B cell (primary cell): ENCODE results near the gene RMC1. TPM values are rescaled to one million over a fixed set of nuclear protein-coding genes. Genes with fewer than 3 reads are reported as not detected.

Experiments
- ATAC-seq: fragments of 200-7000 bp; cut with Tn5 transposase; one replicate; pipeline ENCODE4 v1.10.0; 2021; ENCODE audit warnings: low read depth, mild to moderate bottlenecking, moderate number of reproducible peaks, moderate library complexity
- CTCF ChIA-PET: fragments of 350-600 bp; sonication (Branson Sonifier 250); formaldehyde crosslinking; loops from one replicate; lab custom pipeline; 2021; ENCODE audit warnings: antibody characterized with exemption, inconsistent platforms; lab: Charles Lee
- POLR2A ChIA-PET: fragments of 350-600 bp; sonication (Branson Sonifier 250); formaldehyde crosslinking; loops from one replicate; lab custom pipeline; 2021; ENCODE audit warnings: antibody characterized with exemption; lab: Charles Lee
- DNase-seq: peaks from one replicate; pipeline ENCODE4 v3.0.0; 2013
- H2AFZ ChIP-seq: 2 replicates; pipeline ENCODE4 v1.6.1; 2012; ENCODE audit warnings: mild to moderate bottlenecking, low read depth, low read length; ENCODE audit not compliant: insufficient read depth, poor library complexity, severe bottlenecking
- H3K27ac ChIP-seq, 2 donors: 1 replicate in 1 of 2; 2 replicates in 1 of 2; pipeline ENCODE4 v1.5.1; 2012 to 2013; ENCODE audit warnings: low read length in 2 of 2, mild to moderate bottlenecking in 2 of 2, moderate library complexity in 1 of 2
- H3K27me3 ChIP-seq, 4 experiments: fragments of 200-600 bp in 1 of 4; sonication (generic) in 1 of 4; replicated peaks in 1 of 4; 1 replicate in 2 of 4; 2 replicates in 2 of 4; pipeline versions ENCODE4 v1.6.1 to v1.7.0; 2013 to 2016; ENCODE audit warnings: low read length in 3 of 4, mild to moderate bottlenecking in 2 of 4, mixed read lengths in 1 of 4, moderate library complexity in 1 of 4; ENCODE audit not compliant: insufficient read depth in 4 of 4, control insufficient read depth in 3 of 4; ENCODE audit errors: control extremely low read depth in 1 of 4
- H3K36me3 ChIP-seq, 2 experiments: replicated peaks in 1 of 2; 1 replicate in 1 of 2; 2 replicates in 1 of 2; pipeline versions ENCODE4 v1.6.1 to v1.7.1; 2013; ENCODE audit warnings: low read length in 1 of 2; ENCODE audit not compliant: insufficient read depth in 2 of 2, control insufficient read depth in 1 of 2; ENCODE audit errors: control extremely low read depth in 1 of 2, extremely low read depth in 1 of 2
- H3K4me1 ChIP-seq, 2 donors: fragments of 200-600 bp in 1 of 2; sonication (generic) in 1 of 2; 1 replicate in 1 of 2; 2 replicates in 1 of 2; pipeline versions ENCODE4 v1.5.1 to v1.6.1; 2013 to 2017; ENCODE audit warnings: low read length in 2 of 2; ENCODE audit not compliant: control insufficient read depth in 2 of 2, insufficient read depth in 2 of 2
- H3K4me2 ChIP-seq: replicated peaks from 2 replicates; pipeline ENCODE3; 2012; ENCODE audit warnings: mild to moderate bottlenecking, low read depth, low read length; ENCODE audit not compliant: poor library complexity, severe bottlenecking
- H3K4me3 ChIP-seq, 5 experiments: fragments of 200-600 bp in 1 of 5; sonication (generic) in 1 of 5; 1 replicate in 3 of 5; 2 replicates in 2 of 5; pipeline versions ENCODE4 v1.5.1 to v1.7.0; 2011 to 2016; ENCODE audit warnings: low read length in 4 of 5, mild to moderate bottlenecking in 4 of 5, low read depth in 2 of 5, control low read depth in 1 of 5, moderate library complexity in 1 of 5; ENCODE audit not compliant: insufficient read depth in 1 of 5; ENCODE audit errors: control extremely low read depth in 1 of 5, extremely low read depth in 1 of 5
- H3K79me2 ChIP-seq: fragments of 200-600 bp; sonication (generic); one replicate; pipeline ENCODE4 v1.6.0; 2016; ENCODE audit warnings: low read length; ENCODE audit not compliant: control insufficient read depth, insufficient read depth
- H3K9ac ChIP-seq: fragments of 200-600 bp; sonication (generic); 2 replicates; pipeline ENCODE4 v1.6.1; 2017; ENCODE audit warnings: mild to moderate bottlenecking, low read length, moderate library complexity
- H3K9me3 ChIP-seq, 3 donors: one replicate each; pipeline versions ENCODE4 v1.6.1 to v1.7.1; 2013; ENCODE audit warnings: low read length in 2 of 3; ENCODE audit not compliant: control insufficient read depth in 2 of 3, insufficient read depth in 1 of 3; ENCODE audit errors: control extremely low read depth in 1 of 3
- H4K20me1 ChIP-seq: 2 replicates; pipeline ENCODE4 v1.6.0; 2012; ENCODE audit warnings: mild to moderate bottlenecking, low read length; ENCODE audit not compliant: insufficient read depth, control insufficient read depth, poor library complexity, severe bottlenecking
- H3K27ac Mint-ChIP-seq: one replicate; pipeline ENCODE4 v1.8.0; 2021; ENCODE audit warnings: mixed read lengths
- H3K27me3 Mint-ChIP-seq: one replicate; pipeline ENCODE4 v1.8.0; 2021; ENCODE audit warnings: mixed read lengths
- H3K4me1 Mint-ChIP-seq: one replicate; pipeline ENCODE4 v1.8.0; 2021; ENCODE audit warnings: mixed read lengths
- H3K4me3 Mint-ChIP-seq: one replicate; pipeline ENCODE4 v1.8.0; 2021; ENCODE audit warnings: mixed read lengths
- H3K9me3 Mint-ChIP-seq: one replicate; pipeline ENCODE4 v1.8.0; 2022; ENCODE audit warnings: mixed read lengths; ENCODE audit not compliant: insufficient read depth
- CTCF ChIP-seq: fragments of 200-600 bp; IDR thresholded peaks from one replicate; pipeline ENCODE4 v1.8.0; 2022; ENCODE audit warnings: antibody characterized with exemption, mild to moderate bottlenecking
- EZH2 ChIP-seq: IDR thresholded peaks from 2 replicates; pipeline ENCODE4 v1.6.1; 2012; ENCODE audit warnings: borderline replicate concordance, low read depth, mild to moderate bottlenecking, moderate library complexity, low read length; ENCODE audit not compliant: insufficient read depth, poor library complexity, severe bottlenecking
- WGBS: methylation state at CpG from one replicate; pipeline ENCODE4 v1.1.5; 2013; ENCODE audit warnings: missing lambda C conversion rate; ENCODE audit not compliant: insufficient coverage; 5-methylcytosine and 5-hydroxymethylcytosine counted together
- intact Hi-C: fragments of 100-400 bp; cut with micrococcal nuclease; formaldehyde crosslinking; loops from one replicate; pipeline ENCODE4 v1.10.0; 2022
- polyA plus RNA-seq: library from polyadenylated mRNA; depleted of rRNA; stranded (reverse); fragments of >200 nt; gene quantifications from 2 replicates; pipeline ENCODE4 v1.2.3, GENCODE V29; 2012
- total RNA-seq, 2 donors: library from RNA; stranded (reverse); fragments of 120-200 nt in 1 of 2; gene quantifications; 1 replicate in 1 of 2; 2 replicates in 1 of 2; pipeline versions ENCODE4 v1.2.3 to v1.2.4, GENCODE V29; 2013 to 2022

RMC1 gene
- total and polyA plus RNA-seq, 2 donors (not counting 1 experiment from before 2014, with no cell fraction given), result 77.3 to 137 TPM

- ChIA-PET POLR2A (interaction anchor here (0.6 to 2.9 kb wide), 3 partner anchors 11 to 130 kb away, joined by 6 to 28 read pairs (median 6); no protein-coding TSS in a partner anchor), CTCF (interaction anchor here (0.6 to 4.3 kb wide), 23 partner anchors 9 to 512 kb away, joined by 3 to 61 read pairs (median 4); partner anchors contain the start of genes NPC1 and RIOK3)
- H3K4me2 ChIP-seq, result peak overlapping the region; percentile 66
- WGBS, result 23% methylated on average over 4 of the region's 5 CpGs
- TF ChIP-seq CTCF (peak; percentile 83), EZH2 (no peak)
- intact Hi-C loops, result loop anchor here (1.0 kb wide), 3 partner anchors 11 to 46 kb away; partner anchors contain the start of gene RIOK3
- H3K9me3 ChIP-seq, result no peaks in the 10 kb centered on the region
- no peaks in the 10 kb centered on the region for H3K9me3 Mint-ChIP-seq
- H3K4me3 Mint-ChIP-seq, result peak overlapping the region; percentile 50
- no peaks in the 10 kb centered on the region for H4K20me1 ChIP-seq
- peaks cover 70% of the 10 kb centered on the region for H3K4me1 Mint-ChIP-seq
- H3K27me3 Mint-ChIP-seq, result no peaks in the 10 kb centered on the region
- H3K27ac Mint-ChIP-seq, result peak overlapping the region; percentile 93
- H3K27me3 ChIP-seq, result no peaks in the 10 kb centered on the region
- peak overlapping the region in 4 of 5 experiments; percentile 10 to 62 (median 56) for H3K4me3 ChIP-seq
- peak overlapping the region; percentile 53 for H3K9ac ChIP-seq
- H3K27ac ChIP-seq, result peak overlapping the region; percentile 55 to 76
- H3K4me1 ChIP-seq, result peaks cover 71 to 79% of the 10 kb centered on the region in 2 donors
- no peaks in the 10 kb centered on the region for H3K36me3 ChIP-seq
- peaks cover 66% of the 10 kb centered on the region for H3K79me2 ChIP-seq
- DNase-seq (peak; percentile 80), ATAC-seq (peak; percentile 15)
- peak overlapping the region; percentile 39 for H2AFZ ChIP-seq
Observed at GRCh38 chr18:23498877-23499276, 4.4 kb upstream of the RMC1 start.

GRCh38 chr18:23499291-23499781, 4.0 kb upstream of the RMC1 start:
- 43% methylated on average over 5 of the region's 11 CpGs for WGBS
- no peak for TF ChIP-seq EZH2
- no peak for TF ChIP-seq CTCF
- H3K27me3 Mint-ChIP-seq, result no peaks in the 10 kb centered on the region
- ATAC-seq (no peak), DNase-seq (peak; percentile 58)
- H3K4me1 Mint-ChIP-seq, result peaks cover 75% of the 10 kb centered on the region
- Histone ChIP-seq H3K9ac (peak overlapping the region; percentile 53), H3K27ac (peak overlapping the region; percentile 38 to 76), H3K4me3 (peak overlapping the region in 4 of 5 experiments; percentile 1 to 62 (median 19)), H3K79me2 (peaks cover 70% of the 10 kb centered on the region), H3K4me1 (peaks cover 74 to 83% of the 10 kb centered on the region in 2 donors), H3K9me3 (no peaks in the 10 kb centered on the region), H3K36me3 (no peaks in the 10 kb centered on the region), H2AFZ (peak overlapping the region; percentile 41), H4K20me1 (peaks cover 3% of the 10 kb centered on the region), H3K4me2 (peak overlapping the region; percentile 66), H3K27me3 (no peaks in the 10 kb centered on the region)
- CTCF ChIA-PET, result interaction anchor here (0.5 to 4.3 kb wide), 11 partner anchors 9 to 89 kb away, joined by 3 to 61 read pairs (median 6); partner anchors contain the start of gene RIOK3
- intact Hi-C loops, result no loop called here
- no peaks in the 10 kb centered on the region for H3K9me3 Mint-ChIP-seq
- H3K27ac Mint-ChIP-seq, result peak overlapping the region; percentile 93
- peak overlapping the region; percentile 50 for H3K4me3 Mint-ChIP-seq
- POLR2A ChIA-PET, result interaction anchor here (2.9 kb wide), 1 partner anchor 11 kb away, joined by 28 read pairs; no protein-coding TSS in a partner anchor
